ENCODE measurements around the gene NHEJ1.

The NHEJ1 gene

GRCh38 chr2:219087848-219088247, 72.8 kb downstream of the NHEJ1 start:
- in situ Hi-C loops (cut with HindIII; ENCODE audit: low pct_ligation_motif_present, low sequenced_read_pairs): no loop called here
- Histone ChIP-seq H3K4me3 (ENCODE audit: low read depth, low read length) (no peak overlapping the region), H3K27ac (no peak overlapping the region), H3K27me3 (replicated peaks) (no peaks in the 10 kb centered on the region), H3K36me3 (replicated peaks) (no peaks in the 10 kb centered on the region)
- no peak for TF ChIP-seq CTCF (IDR thresholded peaks at IDR 0.05; ENCODE audit: low read depth, low read length, missing control alignments)
- DNase-seq: no peak

- no peaks in the 10 kb centered on the region for H3K27me3 ChIP-seq (replicated peaks)
- H3K36me3 ChIP-seq (replicated peaks): no peaks in the 10 kb centered on the region
- TF ChIP-seq CTCF (IDR thresholded peaks at IDR 0.05; ENCODE audit: low read depth, low read length, missing control alignments): no peak
- no peak overlapping the region for H3K27ac ChIP-seq
- in situ Hi-C loops (cut with HindIII; ENCODE audit: low pct_ligation_motif_present, low sequenced_read_pairs): no loop called here
- H3K4me3 ChIP-seq (ENCODE audit: low read depth, low read length): no peak overlapping the region
- no peak for DNase-seq
These were observed 73.3 kb downstream of the NHEJ1 start for GRCh38 chr2:219087361-219087760.

GRCh38 chr2:219086196-219086595, 74.4 kb downstream of the NHEJ1 start:
- no peak for DNase-seq
- H3K27ac ChIP-seq: no peak overlapping the region
- no peaks in the 10 kb centered on the region for H3K36me3 ChIP-seq (replicated peaks)
- in situ Hi-C loops (cut with HindIII; ENCODE audit: low pct_ligation_motif_present, low sequenced_read_pairs): no loop called here
- H3K27me3 ChIP-seq (replicated peaks): no peaks in the 10 kb centered on the region
- H3K4me3 ChIP-seq (ENCODE audit: low read depth, low read length): no peak overlapping the region
- TF ChIP-seq CTCF (IDR thresholded peaks at IDR 0.05; ENCODE audit: low read depth, low read length, missing control alignments): no peak

GRCh38 chr2:219084791-219085190, 75.8 kb downstream of the NHEJ1 start:
- no peak for DNase-seq
- Histone ChIP-seq H3K36me3 (replicated peaks) (no peaks in the 10 kb centered on the region), H3K27ac (no peak overlapping the region), H3K27me3 (replicated peaks) (no peaks in the 10 kb centered on the region), H3K4me3 (ENCODE audit: low read depth, low read length) (no peak overlapping the region)
- in situ Hi-C loops (cut with HindIII; ENCODE audit: low pct_ligation_motif_present, low sequenced_read_pairs): no loop called here
- no peak for TF ChIP-seq CTCF (IDR thresholded peaks at IDR 0.05; ENCODE audit: low read depth, low read length, missing control alignments)

GRCh38 chr2:219082332-219082958, 78.2 kb downstream of the NHEJ1 start:
- TF ChIP-seq CTCF (IDR thresholded peaks at IDR 0.05; ENCODE audit: low read depth, low read length, missing control alignments): no peak
- Histone ChIP-seq H3K27me3 (replicated peaks) (no peaks in the 10 kb centered on the region), H3K36me3 (replicated peaks) (no peaks in the 10 kb centered on the region), H3K27ac (no peak overlapping the region), H3K4me3 (ENCODE audit: low read depth, low read length) (no peak overlapping the region)
- no peak for DNase-seq
- in situ Hi-C loops (cut with HindIII; ENCODE audit: low pct_ligation_motif_present, low sequenced_read_pairs): no loop called here

GRCh38 chr2:219081701-219082331, 78.8 kb downstream of the NHEJ1 start:
- in situ Hi-C loops (cut with HindIII; ENCODE audit: low pct_ligation_motif_present, low sequenced_read_pairs): no loop called here
- H3K27ac ChIP-seq: no peak overlapping the region
- H3K4me3 ChIP-seq (ENCODE audit: low read depth, low read length): no peak overlapping the region
- DNase-seq: no peak
- no peaks in the 10 kb centered on the region for H3K27me3 ChIP-seq (replicated peaks)
- TF ChIP-seq CTCF (IDR thresholded peaks at IDR 0.05; ENCODE audit: low read depth, low read length, missing control alignments): no peak
- no peaks in the 10 kb centered on the region for H3K36me3 ChIP-seq (replicated peaks)

Data from brain microvascular endothelial cell (primary cell).